Natural killer cell treated with Interleukin-12 subunit alpha and Interleukin-12 subunit beta and Interleukin-15 and Interleukin-18, amount 100 ng/mL, for 72 hours (primary cell): ENCODE results near the gene LSS. TPM values are rescaled to one million over a fixed set of nuclear protein-coding genes. Genes with fewer than 3 reads are reported as not detected.
A peak's percentile ranks its signal among the peaks of the same experiment; 100 is the strongest.
"Not testable (repeated sequence)": the region's sequence is repeated elsewhere in the genome, so short reads cannot be mapped to it uniquely, and the experiment has no call there.

Experiments used
- ATAC-seq, 2 donors: fragments of 150-1000 bp; cut with Tn5 transposase in 1 of 2; sonication (Bioruptor Pico), chemical (Tn5 transposase) in 1 of 2; 2 replicates each; pipeline ENCODE4 v1.10.0; 2021
- DNase-seq: peaks from one replicate; pipeline ENCODE4 v3.0.0; 2022; ENCODE audit warnings: low spot score
- H3K27ac Mint-ChIP-seq, 2 donors: 1 replicate in 1 of 2; 2 replicates in 1 of 2; pipeline ENCODE4 v1.8.0; 2022; ENCODE audit warnings: mixed read lengths in 2 of 2, mild to moderate bottlenecking in 1 of 2, moderate library complexity in 1 of 2
- H3K27me3 Mint-ChIP-seq, 2 donors: 1 replicate in 1 of 2; 2 replicates in 1 of 2; pipeline ENCODE4 v1.8.0; 2022; ENCODE audit warnings: mixed read lengths in 2 of 2
- H3K36me3 Mint-ChIP-seq: one replicate; pipeline ENCODE4 v1.8.0; 2022; ENCODE audit warnings: mixed read lengths
- H3K4me1 Mint-ChIP-seq, 2 donors: 1 replicate in 1 of 2; 2 replicates in 1 of 2; pipeline ENCODE4 v1.8.0; 2022; ENCODE audit warnings: low read depth in 2 of 2, mixed read lengths in 2 of 2, mild to moderate bottlenecking in 1 of 2
- H3K4me3 Mint-ChIP-seq: one replicate; pipeline ENCODE4 v1.8.0; 2022; ENCODE audit warnings: mixed read lengths
- H3K9me3 Mint-ChIP-seq: 2 replicates; pipeline ENCODE4 v1.8.0; 2022; ENCODE audit warnings: mixed read lengths
- total RNA-seq, 2 donors: library from RNA; stranded (reverse); gene quantifications; one replicate each; pipeline ENCODE4 v1.2.3, GENCODE V29; 2022

The LSS gene
- total RNA-seq, 2 donors from 2014 or later: 32.6 to 54.4 TPM

GRCh38 chr21:46187814-46188213 lies 40.8 kb downstream of the LSS start:
- H3K4me1 Mint-ChIP-seq: peaks cover 0 to 3% of the 10 kb centered on the region in 2 donors

DNA sequence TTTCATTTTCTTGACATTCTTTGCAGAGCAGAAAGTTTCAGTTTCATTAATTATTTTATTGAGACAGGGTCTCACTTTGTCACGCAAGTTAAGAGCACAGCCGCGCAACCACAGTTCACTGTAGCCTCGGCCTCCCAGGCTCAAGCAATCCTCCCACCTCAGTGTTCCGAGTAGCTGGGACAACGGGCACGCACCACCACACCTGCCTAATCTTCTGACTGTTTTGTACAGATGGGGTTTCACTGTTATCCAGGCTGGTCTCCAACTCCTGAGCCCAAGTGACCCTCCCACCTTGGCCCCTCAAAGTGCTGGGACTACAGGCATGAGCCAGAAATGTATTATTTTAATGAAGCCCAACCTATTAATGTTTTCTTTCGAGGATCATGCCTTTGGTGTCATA lies 41.3 kb downstream of the LSS start:
- no peak overlapping the region for H3K4me3 Mint-ChIP-seq
- no peak for DNase-seq

More at GRCh38 chr21:46187814-46188213, 40.8 kb downstream of the LSS start:
- no peak for ATAC-seq
- Mint-ChIP-seq H3K27ac (peak overlapping the region in 1 of 2 donors; percentile 27), H3K27me3 (no peaks in the 10 kb centered on the region), H3K4me3 (no peak overlapping the region), H3K36me3 (no peaks in the 10 kb centered on the region), H3K9me3 (no peaks in the 10 kb centered on the region)
- peak; percentile 40 for DNase-seq

DNA sequence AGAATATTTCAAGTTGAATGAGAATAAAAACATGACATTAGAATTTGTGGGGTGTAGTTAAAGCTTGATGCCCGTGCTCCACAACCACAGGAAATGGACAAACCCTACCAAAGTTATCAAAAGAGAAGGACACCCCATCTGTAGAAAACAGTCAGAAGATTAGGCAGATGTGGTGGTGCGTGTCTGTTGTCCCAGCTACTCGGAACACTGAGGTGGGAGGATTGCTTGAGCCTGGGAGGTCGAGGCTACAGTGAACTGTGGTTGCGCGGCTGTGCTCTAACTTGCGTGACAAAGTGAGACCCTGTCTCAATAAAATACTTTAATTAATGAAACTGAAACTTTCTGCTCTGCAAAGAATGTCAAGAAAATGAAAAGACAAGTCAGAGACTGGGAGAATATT lies 42.9 kb downstream of the LSS start:
- Mint-ChIP-seq H3K4me1 (peaks cover 0 to 3% of the 10 kb centered on the region in 2 donors), H3K27me3 (no peaks in the 10 kb centered on the region), H3K9me3 (no peaks in the 10 kb centered on the region), H3K4me3 (no peak overlapping the region), H3K27ac (peak overlapping the region in 1 of 2 donors; percentile 56), H3K36me3 (no peaks in the 10 kb centered on the region)
- no peak for DNase-seq
- ATAC-seq: no peak

More for the DNA sequence above, 41.3 kb downstream of the LSS start:
- Mint-ChIP-seq H3K27me3 (no peaks in the 10 kb centered on the region), H3K27ac (peak overlapping the region in 1 of 2 donors; percentile 27), H3K9me3 (no peaks in the 10 kb centered on the region), H3K36me3 (no peaks in the 10 kb centered on the region), H3K4me1 (peaks cover 0 to 3% of the 10 kb centered on the region in 2 donors)
- ATAC-seq: no peak

GRCh38 chr21:46184625-46185555 lies 43.7 kb downstream of the LSS start:
- Mint-ChIP-seq H3K4me1 (peaks cover 0 to 3% of the 10 kb centered on the region in 2 donors), H3K27me3 (no peaks in the 10 kb centered on the region), H3K27ac (peak overlapping the region in 1 of 2 donors; percentile 56), H3K4me3 (no peak overlapping the region), H3K36me3 (no peaks in the 10 kb centered on the region), H3K9me3 (no peaks in the 10 kb centered on the region)
- ATAC-seq: peak; percentile 54 to 85
- DNase-seq: peak; percentile 82

DNA sequence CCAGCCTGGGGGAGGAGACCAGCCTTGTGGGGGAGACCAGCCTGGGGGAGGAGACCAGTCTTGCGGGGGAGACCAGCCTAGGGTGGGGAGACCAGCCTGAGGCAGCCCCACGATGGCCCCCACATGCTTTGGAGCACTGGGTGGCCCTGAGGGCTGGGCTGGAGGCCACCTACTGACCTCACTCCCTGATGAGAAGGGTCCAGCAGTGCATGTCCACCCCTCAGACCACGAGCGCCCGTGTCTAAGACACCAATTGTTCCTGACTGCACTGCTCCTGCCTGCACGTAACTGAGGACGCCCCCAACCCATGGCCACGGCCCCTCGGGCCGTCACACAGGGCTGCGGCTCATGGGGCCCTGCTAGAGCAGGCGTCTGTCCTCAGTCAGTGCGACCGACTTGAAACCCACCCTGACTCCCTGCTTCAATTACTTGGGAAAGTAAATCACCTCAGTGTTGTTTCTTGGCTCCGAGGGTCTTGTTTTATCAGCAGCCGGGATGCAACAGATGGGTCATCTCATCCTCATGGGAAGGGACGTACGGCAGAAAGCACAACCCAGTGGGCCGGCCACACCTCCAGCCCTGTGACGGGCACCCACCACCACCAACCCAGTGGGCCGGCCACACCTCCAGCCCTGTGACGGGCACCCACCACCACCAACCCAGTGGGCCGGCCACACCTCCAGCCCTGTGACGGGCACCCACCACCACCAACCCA lies 44.5 kb downstream of the LSS start, which contains the start of gene SPATC1L:
SPATC1L (minus strand) TSS at position 550 of the 715 bp plus-strand sequence. CDS start 1,643 bp downstream, outside the sequence.
- Mint-ChIP-seq H3K27me3 (no peaks in the 10 kb centered on the region), H3K4me1 (peaks cover 0 to 3% of the 10 kb centered on the region in 2 donors), H3K36me3 (no peaks in the 10 kb centered on the region), H3K9me3 (no peaks in the 10 kb centered on the region), H3K27ac (peak within 1 kb of the TSS in 1 of 2 donors; percentile 56), H3K4me3 (no peak within 1 kb of the TSS)
- ATAC-seq (peak in 1 of 2 donors; percentile 81), DNase-seq (peak; percentile 38)

DNA sequence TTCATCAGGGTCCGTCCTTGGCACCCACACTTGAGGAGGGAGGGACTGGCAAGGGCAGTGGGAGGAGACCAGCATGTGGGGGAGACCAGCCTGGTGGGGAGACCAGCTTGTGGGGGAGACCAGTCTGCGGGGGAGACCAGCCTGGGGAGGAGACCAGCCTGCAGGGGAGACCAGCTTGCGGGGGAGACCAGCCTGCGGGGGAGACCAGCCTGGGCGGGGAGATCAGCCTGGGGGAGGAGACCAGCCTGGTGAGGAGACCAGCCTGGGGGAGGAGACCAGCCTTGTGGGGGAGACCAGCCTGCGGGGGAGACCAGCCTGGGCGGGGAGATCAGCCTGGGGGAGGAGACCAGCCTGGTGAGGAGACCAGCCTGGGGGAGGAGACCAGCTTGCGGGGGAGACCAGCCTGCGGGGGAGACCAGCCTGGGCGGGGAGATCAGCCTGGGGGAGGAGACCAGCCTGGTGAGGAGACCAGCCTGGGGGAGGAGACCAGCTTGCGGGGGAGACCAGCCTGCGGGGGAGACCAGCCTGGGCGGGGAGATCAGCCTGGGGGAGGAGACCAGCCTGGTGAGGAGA lies 45.2 kb downstream of the LSS start:
- H3K9me3 Mint-ChIP-seq, ATAC-seq, DNase-seq, H3K27me3 Mint-ChIP-seq, H3K36me3 Mint-ChIP-seq, H3K27ac Mint-ChIP-seq, H3K4me3 Mint-ChIP-seq, H3K4me1 Mint-ChIP-seq: not testable (repeated sequence)

DNA sequence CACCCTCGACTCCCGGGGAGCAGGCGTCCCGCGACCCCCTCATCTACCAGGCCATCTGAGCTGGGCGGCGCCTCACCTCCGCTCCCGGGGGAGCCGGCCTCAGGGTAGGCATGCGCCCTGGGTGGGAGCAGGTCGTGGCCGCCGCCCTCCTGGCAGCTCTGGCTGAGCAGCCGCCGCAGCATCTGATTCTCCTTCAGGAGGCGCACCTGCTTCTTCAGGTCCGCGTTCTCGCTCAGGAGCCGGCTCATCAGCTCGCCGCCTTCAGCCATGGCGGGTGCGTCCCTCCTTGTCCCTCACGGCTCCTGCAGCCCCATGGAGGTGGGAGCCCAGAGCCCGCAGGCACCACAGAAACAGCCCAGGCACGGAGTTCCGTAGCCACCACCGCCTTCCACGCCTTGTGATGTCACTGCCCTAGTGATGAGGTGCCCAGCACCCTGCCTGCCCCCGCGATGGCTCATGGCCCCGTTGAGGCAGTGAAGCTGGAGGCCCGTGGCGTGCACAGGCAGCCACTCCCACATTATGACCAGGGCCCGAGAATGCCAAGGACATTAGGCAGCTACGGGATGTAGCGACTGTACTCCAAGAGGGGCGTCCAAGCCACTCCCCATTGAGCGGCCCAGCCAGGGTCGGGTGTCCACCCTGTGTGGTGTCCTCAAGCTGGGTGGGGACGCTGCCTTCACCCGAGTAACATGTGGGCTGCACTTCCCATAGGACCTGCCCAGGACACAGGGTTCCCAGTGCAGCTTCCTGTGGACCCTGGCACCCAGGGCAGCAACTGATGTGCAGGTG lies 45.8 kb downstream of the LSS start:
- H3K27ac Mint-ChIP-seq: no peak overlapping the region
- no peaks in the 10 kb centered on the region for H3K9me3 Mint-ChIP-seq
- no peaks in the 10 kb centered on the region for H3K36me3 Mint-ChIP-seq
- H3K4me3 Mint-ChIP-seq: no peak overlapping the region
- H3K27me3 Mint-ChIP-seq: no peaks in the 10 kb centered on the region
- peak; percentile 58 for DNase-seq
- ATAC-seq: no peak
- peaks cover 0 to 3% of the 10 kb centered on the region in 2 donors for H3K4me1 Mint-ChIP-seq

DNA sequence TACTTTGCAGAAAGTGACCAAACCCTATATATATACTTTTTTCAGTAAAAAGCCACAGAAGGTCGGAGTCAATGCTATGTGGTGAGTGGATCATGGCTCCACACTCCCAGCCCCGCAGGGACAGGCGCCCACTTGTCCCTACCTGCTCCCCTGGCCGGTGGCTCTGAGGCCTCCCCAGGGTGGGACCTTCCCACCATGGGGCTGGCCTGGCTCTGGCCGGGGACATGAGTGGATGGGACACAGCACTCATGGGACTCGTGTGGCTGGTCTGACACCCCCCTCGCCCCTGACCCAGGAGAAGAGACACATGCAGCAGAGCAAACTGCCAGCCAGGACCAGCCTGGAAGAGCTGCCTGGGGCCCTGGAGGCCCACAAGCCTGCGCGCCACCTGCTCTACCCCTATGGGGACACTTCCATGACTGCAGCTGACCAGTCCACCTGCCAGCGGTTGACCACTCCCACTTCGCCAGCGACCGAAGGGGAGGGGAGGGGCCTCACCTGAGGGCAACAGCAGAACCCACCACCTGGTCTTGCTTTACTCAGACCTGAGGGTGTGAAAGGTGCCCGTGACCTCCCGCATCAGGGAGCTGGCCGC lies 46.5 kb downstream of the LSS start:
- H3K9me3 Mint-ChIP-seq: no peaks in the 10 kb centered on the region
- no peak overlapping the region for H3K27ac Mint-ChIP-seq
- H3K27me3 Mint-ChIP-seq: peaks cover 0 to under 1% of the 10 kb centered on the region in 2 donors
- H3K36me3 Mint-ChIP-seq: no peaks in the 10 kb centered on the region
- H3K4me1 Mint-ChIP-seq: peaks cover 0 to 3% of the 10 kb centered on the region in 2 donors
- ATAC-seq: no peak
- DNase-seq: peak; percentile 61
- no peak overlapping the region for H3K4me3 Mint-ChIP-seq

GRCh38 chr21:46181436-46181835 lies 47.1 kb downstream of the LSS start:
- DNase-seq: no peak
- no peaks in the 10 kb centered on the region for H3K9me3 Mint-ChIP-seq
- peaks cover 0 to 3% of the 10 kb centered on the region in 2 donors for H3K4me1 Mint-ChIP-seq

GRCh38 chr21:46180778-46181391 lies 47.7 kb downstream of the LSS start:
- Mint-ChIP-seq H3K4me1 (peaks cover 0 to 3% of the 10 kb centered on the region in 2 donors), H3K27me3 (peaks cover 0 to 12% of the 10 kb centered on the region in 2 donors), H3K36me3 (peaks cover 4% of the 10 kb centered on the region), H3K4me3 (no peak overlapping the region), H3K27ac (no peak overlapping the region), H3K9me3 (no peaks in the 10 kb centered on the region)
- ATAC-seq (peak in 1 of 2 donors; percentile 55), DNase-seq (peak; percentile 61)

More at GRCh38 chr21:46181436-46181835, 47.1 kb downstream of the LSS start:
- no peak overlapping the region for H3K27ac Mint-ChIP-seq
- no peak overlapping the region for H3K4me3 Mint-ChIP-seq
- H3K36me3 Mint-ChIP-seq: no peaks in the 10 kb centered on the region
- peaks cover 0 to 6% of the 10 kb centered on the region in 2 donors for H3K27me3 Mint-ChIP-seq
- ATAC-seq: no peak

DNA sequence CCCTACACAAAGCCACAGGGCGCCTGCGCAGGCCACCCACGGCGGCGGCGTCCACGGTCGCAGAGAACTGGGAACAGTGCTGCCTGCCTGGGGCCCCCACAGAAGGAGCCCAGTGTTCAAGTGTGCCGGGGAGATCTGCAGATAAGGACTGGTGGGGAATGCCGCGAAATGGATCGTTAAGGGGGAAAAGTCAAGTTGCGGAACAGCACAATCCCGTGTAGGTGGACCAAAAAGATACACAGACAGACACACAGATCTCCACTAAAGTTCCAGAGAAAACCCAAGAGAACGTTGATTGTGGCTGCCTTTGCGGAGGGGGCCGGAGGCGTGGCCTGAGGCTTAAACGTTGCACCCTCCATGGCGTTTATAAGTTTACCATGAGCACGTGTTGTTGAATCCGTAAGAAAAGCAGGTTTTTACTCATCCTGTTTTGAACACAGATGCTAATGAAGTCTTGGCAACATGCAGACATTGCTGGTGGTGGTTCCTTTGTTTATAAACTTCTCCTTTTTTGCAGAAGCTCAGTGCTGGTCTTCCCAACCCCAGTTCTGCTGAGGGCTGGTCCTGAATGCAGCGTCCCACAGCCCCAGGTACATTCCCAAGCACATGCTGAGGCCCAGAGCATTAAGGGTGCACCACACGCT lies 48.4 kb downstream of the LSS start:
- no peak overlapping the region for H3K4me3 Mint-ChIP-seq
- DNase-seq (peak; percentile 49), ATAC-seq (no peak)
- H3K36me3 Mint-ChIP-seq: peaks cover 11% of the 10 kb centered on the region
- peaks cover 0 to 3% of the 10 kb centered on the region in 2 donors for H3K4me1 Mint-ChIP-seq
- H3K27ac Mint-ChIP-seq: no peak overlapping the region
- peaks cover 0 to 19% of the 10 kb centered on the region in 2 donors for H3K27me3 Mint-ChIP-seq
- H3K9me3 Mint-ChIP-seq: no peaks in the 10 kb centered on the region

GRCh38 chr21:46179708-46180078 lies 48.9 kb downstream of the LSS start:
- Mint-ChIP-seq H3K27me3 (peaks cover 5 to 24% of the 10 kb centered on the region in 2 donors), H3K9me3 (peaks cover 4% of the 10 kb centered on the region), H3K36me3 (peaks cover 16% of the 10 kb centered on the region), H3K4me3 (no peak overlapping the region), H3K4me1 (no peaks in the 10 kb centered on the region), H3K27ac (no peak overlapping the region)
- no peak for DNase-seq
- ATAC-seq: peak in 1 of 2 donors; percentile 4
